ENCODE results near the gene ABCC4. TPM values are rescaled to one million over a fixed set of nuclear protein-coding genes. Genes with fewer than 3 reads are reported as not detected.
A peak's percentile ranks its signal among the peaks of the same experiment; 100 is the strongest.

ABCC4 gene
- total and polyA plus RNA-seq, 2 of the 13 experiments (the other 11 are each of a cell fraction or from before 2014, with no cell fraction given): 4.2 to 11.3 TPM

- no peak for TF ChIP-seq ZNF280B (CRISPR knock-in tag; IDR thresholded peaks at IDR 0.05; ENCODE audit: borderline replicate concordance)
- 0 out of 2 replicates have a peak, but pooled peaks have one; percentile 56 for TF ChIP-seq KLF15 (CRISPR knock-in tag; IDR thresholded peaks at IDR 0.05; ENCODE audit: borderline replicate concordance)
- 0 out of 2 replicates have a peak, but pooled peaks have one; percentile 10 for TF ChIP-seq ZFAT (CRISPR knock-in tag; conservative IDR thresholded peaks at IDR 0.05)
- TF ChIP-seq ATM (IDR thresholded peaks at IDR 0.05; ENCODE audit: borderline replicate concordance): no peak
- TF ChIP-seq ZBTB21 (CRISPR knock-in tag; IDR thresholded peaks at IDR 0.05): no peak
- no peak for TF ChIP-seq IKZF1 (IDR thresholded peaks at IDR 0.05)
- no peak for TF ChIP-seq RBAK (CRISPR knock-in tag; IDR thresholded peaks at IDR 0.05)
- no peak for TF ChIP-seq GABPA (IDR thresholded peaks at IDR 0.05; ENCODE audit: low read depth, low read length)
- TF ChIP-seq GABPA (CRISPR knock-in tag; IDR thresholded peaks at IDR 0.05; ENCODE audit: low read depth): no peak
- TF ChIP-seq ZNF121 (CRISPR knock-in tag; IDR thresholded peaks at IDR 0.05): no peak
- TF ChIP-seq TERF1 (CRISPR knock-in tag; IDR thresholded peaks at IDR 0.05): no peak
- no peak for TF ChIP-seq HIVEP1 (CRISPR knock-in tag; IDR thresholded peaks at IDR 0.05)
- TF ChIP-seq ZNF329 (CRISPR knock-in tag; IDR thresholded peaks at IDR 0.05; ENCODE audit: low read depth): peak; percentile 50; the same call in 1 of the 2 replicates
- no peak for TF ChIP-seq SAFB2 (CRISPR knock-in tag; IDR thresholded peaks at IDR 0.05; ENCODE audit: borderline replicate concordance, low read depth)
- no peak for TF ChIP-seq CC2D1A (CRISPR knock-in tag; IDR thresholded peaks at IDR 0.05)
- TF ChIP-seq ZNF383 (CRISPR knock-in tag; IDR thresholded peaks at IDR 0.05; ENCODE audit: borderline replicate concordance): no peak
- TF ChIP-seq ZNF292 (CRISPR knock-in tag; IDR thresholded peaks at IDR 0.05; ENCODE audit: borderline replicate concordance, low read depth): no peak
- no peak for TF ChIP-seq POLR2AphosphoS5 (IDR thresholded peaks at IDR 0.05; ENCODE audit: low read depth, low read length)
- peak; percentile 80; the same call in 1 of the 2 replicates for TF ChIP-seq POGK (CRISPR knock-in tag; conservative IDR thresholded peaks at IDR 0.05)
- no peak for TF ChIP-seq SP2 (CRISPR knock-in tag; IDR thresholded peaks at IDR 0.05)
- peak; percentile 94 for TF ChIP-seq MAX (IDR thresholded peaks at IDR 0.05)
- TF ChIP-seq SP4 (CRISPR knock-in tag; IDR thresholded peaks at IDR 0.05): no peak
- peak; percentile 78 for TF ChIP-seq RBFOX2 (IDR thresholded peaks at IDR 0.05; ENCODE audit: low read depth, low read length)
- no peak for TF ChIP-seq PHF5A (CRISPR knock-in tag; IDR thresholded peaks at IDR 0.05; ENCODE audit: low read depth, unreplicated experiment)
- TF ChIP-seq SCMH1 (CRISPR knock-in tag; IDR thresholded peaks at IDR 0.05; ENCODE audit: borderline replicate concordance): no peak
Measured at GRCh38 chr13:95301183-95301967, at the start of gene ABCC4 (continued).

All from HepG2 (cell line).